Adrenal gland (tissue), 12 donors: ENCODE measurements around the gene GRIA3. TPM values are rescaled to one million over a fixed set of nuclear protein-coding genes. Genes with fewer than 3 reads are reported as not detected.

Experiments used
- DNase-seq, 7 donors: peaks; one replicate each; pipeline ENCODE4 v3.0.0-alpha.2; 2019 to 2020
- H3K27ac ChIP-seq, 5 donors: fragments of 200-600 bp; sonication (generic) in 4 of 5; 1 replicate in 3 of 5; 2 replicates in 2 of 5; pipeline versions ENCODE4 v1.5.1 to v1.8.0; 2016 to 2020; ENCODE audit warnings: mild to moderate bottlenecking in 1 of 5
- H3K27me3 ChIP-seq: fragments of 200-600 bp; 2 replicates; pipeline ENCODE4 v1.8.0; 2021
- H3K36me3 ChIP-seq, 2 donors: fragments of 200-600 bp; replicated peaks in 1 of 2; 1 replicate in 1 of 2; 2 replicates in 1 of 2; pipeline versions ENCODE4 v1.5.1 to v1.8.0; 2018 to 2022
- H3K4me1 ChIP-seq, 2 donors: fragments of 200-600 bp; replicated peaks in 1 of 2; 1 replicate in 1 of 2; 2 replicates in 1 of 2; pipeline versions ENCODE4 v1.5.1 to v1.8.0; 2018 to 2021
- H3K4me3 ChIP-seq, 4 donors: fragments of 200-600 bp; sonication (generic) in 3 of 4; one replicate each; pipeline ENCODE4 v1.5.1; 2016 to 2018
- H3K9me3 ChIP-seq, 3 donors: fragments of 200-600 bp; sonication (generic) in 1 of 3; replicated peaks in 1 of 3; 1 replicate in 2 of 3; 2 replicates in 1 of 3; pipeline versions ENCODE4 v1.5.1 to v1.8.0; 2016 to 2021
- POLR2A ChIP-seq, 2 donors: fragments of 450-650 bp; IDR thresholded peaks; one replicate each; pipeline ENCODE4 v1.6.1; 2017; ENCODE audit warnings: antibody characterized with exemption in 2 of 2, mild to moderate bottlenecking in 2 of 2, moderate library complexity in 1 of 2
- WGBS, 4 donors: extraction: QIAGEN DNeasy Blood & Tissue Kit in 2 of 4; methylation state at CpG; one replicate each; pipeline versions ENCODE4 v1.1.5 to v1.1.7; 2013 to 2017; 5-methylcytosine and 5-hydroxymethylcytosine counted together
- intact Hi-C, 2 donors: fragments of 100-400 bp; cut with DNase I; formaldehyde crosslinking; loops; one replicate each; pipeline versions ENCODE4 v1.14.1 to v1.15.0; 2022 to 2023
- polyA plus RNA-seq, 3 donors: library from polyadenylated mRNA; stranded (reverse); fragments of 200-250 nt in 2 of 3; fragments of 350-450 nt in 1 of 3; fragmentation: Illumina TruSeq in 1 of 3; extraction: RNeasy Lipid Tissue Mini Kit (QIAGEN cat#74804) in 1 of 3; gene quantifications; one replicate each; pipeline ENCODE4 v1.2.3, GENCODE V29; 2013 to 2014
- total RNA-seq, 9 donors: library from RNA; depleted of rRNA in 4 of 9; stranded (reverse); fragments of >200 nt in 4 of 9; fragments of 120-200 nt in 1 of 9; fragmentation: NEBNext Ultra II Directional in 1 of 9; extraction: Animal tissue kit (Norgen Biotek cat#: 25700) in 1 of 9; gene quantifications; one replicate each; pipeline versions ENCODE4 v1.1.0 to v1.2.4, GENCODE V29; 2013 to 2023
- TF ChIP-seq, protein P1 (sequence below), 6 experiments: fragments of 450-650 bp in 4 of 6; fragments of 200-600 bp in 2 of 6; sonication (generic) in 1 of 6; IDR thresholded peaks; 1 replicate in 5 of 6; 2 replicates in 1 of 6; pipeline versions ENCODE4 v1.5.1 to v1.8.0; 2016 to 2021; ENCODE audit warnings: antibody characterized with exemption in 6 of 6, mild to moderate bottlenecking in 2 of 6, moderate library complexity in 1 of 6
- donor health status: healthy with polysubstance abuse.
- donor health status: Bipolar disorder and iron deficiency.
- donor health status: DM: yes; HTN: yes; CAD: no.
- donor health status: DM: no; HTN: no; CAD: no.
- donor health status: DM: no; HTN: no; CAD: no.
- donor health status: DM: yes; HTN: yes; CAD: no.

GRIA3 gene
- total and polyA plus RNA-seq, 12 donors, result 9.1 to 51.9 (median 21.1) TPM

DNA sequence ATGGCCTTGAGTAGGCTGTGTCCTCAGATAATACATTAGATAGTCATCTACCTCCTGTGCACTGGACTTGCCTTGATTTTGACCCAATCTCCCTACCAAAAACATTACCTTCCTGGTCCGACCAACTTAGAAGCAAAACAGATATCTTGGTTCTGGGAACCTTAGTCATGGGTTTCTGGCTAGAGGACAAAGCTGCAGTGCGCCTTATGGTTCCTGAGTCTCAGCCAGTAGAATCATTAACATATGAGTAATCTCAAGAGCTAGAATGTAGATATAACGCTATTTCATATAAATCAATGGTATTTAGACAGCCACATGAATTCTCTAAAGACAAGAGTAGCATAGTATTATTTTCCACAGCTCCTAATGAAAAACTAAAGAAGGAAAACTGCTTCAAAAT is 83.1 kb downstream of the GRIA3 start:
- intact Hi-C loops, result no loop called here
- H3K9me3 ChIP-seq, result no peaks in the 10 kb centered on the region
- H3K4me3 ChIP-seq, result no peak overlapping the region
- no peaks in the 10 kb centered on the region for H3K27me3 ChIP-seq
- 37 to 57% (median 47%) methylated on average over 2 to 3 of the region's 3 CpGs for WGBS, 4 donors
- TF ChIP-seq POLR2A (IDR thresholded peaks at IDR 0.05), result no peak
- TF ChIP-seq, protein P1, sequence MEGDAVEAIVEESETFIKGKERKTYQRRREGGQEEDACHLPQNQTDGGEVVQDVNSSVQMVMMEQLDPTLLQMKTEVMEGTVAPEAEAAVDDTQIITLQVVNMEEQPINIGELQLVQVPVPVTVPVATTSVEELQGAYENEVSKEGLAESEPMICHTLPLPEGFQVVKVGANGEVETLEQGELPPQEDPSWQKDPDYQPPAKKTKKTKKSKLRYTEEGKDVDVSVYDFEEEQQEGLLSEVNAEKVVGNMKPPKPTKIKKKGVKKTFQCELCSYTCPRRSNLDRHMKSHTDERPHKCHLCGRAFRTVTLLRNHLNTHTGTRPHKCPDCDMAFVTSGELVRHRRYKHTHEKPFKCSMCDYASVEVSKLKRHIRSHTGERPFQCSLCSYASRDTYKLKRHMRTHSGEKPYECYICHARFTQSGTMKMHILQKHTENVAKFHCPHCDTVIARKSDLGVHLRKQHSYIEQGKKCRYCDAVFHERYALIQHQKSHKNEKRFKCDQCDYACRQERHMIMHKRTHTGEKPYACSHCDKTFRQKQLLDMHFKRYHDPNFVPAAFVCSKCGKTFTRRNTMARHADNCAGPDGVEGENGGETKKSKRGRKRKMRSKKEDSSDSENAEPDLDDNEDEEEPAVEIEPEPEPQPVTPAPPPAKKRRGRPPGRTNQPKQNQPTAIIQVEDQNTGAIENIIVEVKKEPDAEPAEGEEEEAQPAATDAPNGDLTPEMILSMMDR (IDR thresholded peaks at IDR 0.05), result no peak
- H3K36me3 ChIP-seq, result no peaks in the 10 kb centered on the region
- peak overlapping the region in 1 of 5 donors; percentile 26 for H3K27ac ChIP-seq
- DNase-seq, result peak; percentile 16 to 46 (median 24)
- H3K4me1 ChIP-seq, result peaks cover 0 to 5% of the 10 kb centered on the region in 2 donors

DNA sequence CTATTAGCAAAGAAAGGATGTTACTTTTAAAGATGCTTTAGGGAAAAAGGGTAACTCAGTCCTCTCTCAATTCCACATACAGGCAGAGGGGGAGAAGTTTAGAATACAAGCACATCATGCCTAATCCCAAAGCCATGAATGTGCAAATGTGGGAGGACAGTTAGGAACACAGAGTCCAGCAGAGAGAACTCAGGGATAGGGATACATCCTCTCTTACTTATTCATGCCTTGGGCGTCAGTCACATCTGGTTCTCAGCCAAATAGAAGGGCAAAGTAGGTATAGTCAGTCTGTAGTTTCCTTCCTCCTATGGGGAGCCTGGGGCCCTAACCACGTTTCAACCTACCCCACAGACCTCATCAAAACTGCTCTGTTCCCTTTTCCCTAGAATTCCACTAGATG is 87.8 kb downstream of the GRIA3 start:
- Histone ChIP-seq H3K9me3 (no peaks in the 10 kb centered on the region), H3K4me3 (no peak overlapping the region), H3K27ac (no peak overlapping the region), H3K27me3 (no peaks in the 10 kb centered on the region), H3K36me3 (no peaks in the 10 kb centered on the region), H3K4me1 (peaks cover 0 to 5% of the 10 kb centered on the region in 2 donors)
- intact Hi-C loops, result no loop called here
- TF ChIP-seq POLR2A (IDR thresholded peaks at IDR 0.05), result no peak
- TF ChIP-seq, protein P1 (IDR thresholded peaks at IDR 0.05), result no peak
- 38 to 77% (median 64%) methylated on average over 2 of the region's 2 CpGs for WGBS, 4 donors
- DNase-seq, result no peak

DNA sequence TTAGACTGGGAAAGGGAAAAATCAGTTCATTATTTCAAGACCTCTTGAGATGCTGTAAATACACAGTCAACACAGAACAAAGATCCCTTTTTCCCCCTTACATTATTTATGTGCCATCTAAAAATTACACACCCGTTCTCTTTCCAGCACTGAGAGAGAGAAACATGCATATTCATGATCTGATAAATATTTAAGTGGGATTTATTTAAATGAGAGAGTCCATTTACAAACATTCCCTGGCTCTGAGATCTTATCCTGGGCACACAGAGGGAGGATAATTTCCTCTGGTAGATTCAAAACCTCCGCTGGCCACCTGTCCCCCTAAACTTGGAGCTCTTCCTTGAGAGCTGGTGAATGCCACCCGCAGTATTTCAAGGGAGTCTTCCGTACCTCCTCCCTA is 88.6 kb downstream of the GRIA3 start:
- H3K27ac ChIP-seq, result no peak overlapping the region
- H3K4me3 ChIP-seq, result no peak overlapping the region
- no peaks in the 10 kb centered on the region for H3K9me3 ChIP-seq
- TF ChIP-seq, protein P1 (IDR thresholded peaks at IDR 0.05), result no peak
- TF ChIP-seq POLR2A (IDR thresholded peaks at IDR 0.05), result no peak
- no peaks in the 10 kb centered on the region for H3K27me3 ChIP-seq
- H3K4me1 ChIP-seq, result no peaks in the 10 kb centered on the region
- DNase-seq, result no peak
- 75 to 95% (median 84%) methylated on average over 4 of the region's 4 CpGs for whole genome bisulfite sequencing, 4 donors
- intact Hi-C loops, result no loop called here
- no peaks in the 10 kb centered on the region for H3K36me3 ChIP-seq

DNA sequence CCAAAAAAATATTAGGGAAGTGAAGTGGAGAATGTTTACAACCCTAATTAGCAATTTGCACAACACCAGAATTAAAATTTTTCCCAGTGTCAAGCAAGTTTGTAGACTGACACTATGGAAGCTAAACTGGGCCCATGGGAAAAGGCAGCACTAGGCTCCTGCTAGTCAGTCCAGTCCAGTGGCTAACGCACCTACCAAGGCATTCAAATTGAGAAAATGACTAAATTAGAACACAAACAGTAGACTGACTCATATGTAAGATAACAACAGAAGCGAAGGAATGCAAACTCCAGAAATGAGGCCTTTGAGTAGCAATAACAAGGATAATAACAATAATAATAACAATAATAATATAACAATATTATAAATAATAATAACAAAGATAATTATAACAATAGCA is 90.7 kb downstream of the GRIA3 start:
- TF ChIP-seq POLR2A (IDR thresholded peaks at IDR 0.05), result no peak
- TF ChIP-seq, protein P1 (IDR thresholded peaks at IDR 0.05), result no peak
- no peak overlapping the region for H3K4me3 ChIP-seq
- H3K27ac ChIP-seq, result no peak overlapping the region
- no peaks in the 10 kb centered on the region for H3K36me3 ChIP-seq
- 52 to 73% (median 61%) methylated on average over 2 of the region's 2 CpGs for WGBS, 4 donors
- no peaks in the 10 kb centered on the region for H3K27me3 ChIP-seq
- intact Hi-C loops, result no loop called here
- no peaks in the 10 kb centered on the region for H3K9me3 ChIP-seq
- H3K4me1 ChIP-seq, result peaks cover 0 to 6% of the 10 kb centered on the region in 2 donors
- no peak for DNase-seq
